ENCODE results near the gene TAL2.

Gene TAL2

GRCh38 chr9:105710638-105711037, 48.4 kb downstream of the TAL2 start:
- DNase-seq (ENCODE audit: low spot score), result no peak

- no peak for DNase-seq (ENCODE audit: low spot score)
Measured at GRCh38 chr9:105711867-105712266, 49.6 kb downstream of the TAL2 start.

GRCh38 chr9:105712297-105712696, 50.0 kb downstream of the TAL2 start:
- DNase-seq (ENCODE audit: low spot score), result no peak

Measured in COLO829 (cell line).